Uterus (tissue), 4 donors: ENCODE results near the gene KIRREL3. TPM values are rescaled to one million over a fixed set of nuclear protein-coding genes. Genes with fewer than 3 reads are reported as not detected.

Experiments
- DNase-seq, 2 donors: peaks; one replicate each; pipeline ENCODE4 v3.0.0-alpha.2; 2019 to 2020
- H3K27ac ChIP-seq, 2 donors: fragments of 200-600 bp; sonication (generic); 1 replicate in 1 of 2; 2 replicates in 1 of 2; pipeline ENCODE4 v1.5.1; 2016 to 2018
- H3K27me3 ChIP-seq, 2 donors: fragments of 200-600 bp; sonication (generic); one replicate each; pipeline ENCODE4 v1.5.1; 2018 to 2019; ENCODE audit warnings: control low read depth in 1 of 2
- H3K36me3 ChIP-seq, 2 donors: fragments of 200-600 bp; sonication (generic); one replicate each; pipeline ENCODE4 v1.5.1; 2019; ENCODE audit warnings: control low read depth in 1 of 2
- H3K4me1 ChIP-seq, 2 donors: fragments of 200-600 bp; sonication (generic); one replicate each; pipeline ENCODE4 v1.5.1; 2018 to 2019; ENCODE audit warnings: control low read depth in 1 of 2
- H3K4me3 ChIP-seq, 2 donors: fragments of 200-600 bp; sonication (generic); 1 replicate in 1 of 2; 2 replicates in 1 of 2; pipeline ENCODE4 v1.5.1; 2018 to 2019; ENCODE audit warnings: mild to moderate bottlenecking in 1 of 2
- H3K9me3 ChIP-seq, 2 donors: fragments of 200-600 bp; sonication (generic); one replicate each; pipeline ENCODE4 v1.5.1; 2019; ENCODE audit warnings: control low read depth in 1 of 2
- CTCF ChIP-seq, 4 experiments: fragments of 200-600 bp in 2 of 4; fragments of 450-650 bp in 2 of 4; sonication (generic) in 2 of 4; IDR thresholded peaks; one replicate each; pipeline ENCODE4 v1.5.1; 2016 to 2019; ENCODE audit warnings: antibody characterized with exemption in 4 of 4, mild to moderate bottlenecking in 2 of 4, moderate library complexity in 1 of 4
- POLR2A ChIP-seq, 2 donors: fragments of 450-650 bp; IDR thresholded peaks; one replicate each; pipeline ENCODE4 v1.6.1; 2016; ENCODE audit warnings: antibody characterized with exemption in 2 of 2, mild to moderate bottlenecking in 1 of 2, moderate library complexity in 1 of 2
- intact Hi-C: fragments of 100-400 bp; cut with DNase I; formaldehyde crosslinking; loops from one replicate; pipeline ENCODE4 v1.15.1; 2023; ENCODE audit warnings: low total_unique reads
- total RNA-seq, 4 donors: library from RNA; depleted of rRNA in 3 of 4; stranded (reverse); fragments of >200 nt in 3 of 4; gene quantifications; one replicate each; pipeline versions ENCODE4 v1.1.0 to v1.2.4, GENCODE V29; 2014 to 2023
- donor health status: DM: yes; HTN: yes; CAD: no.

KIRREL3 gene
- total RNA-seq, 4 donors from 2014 or later = 10.0 TPM; not detected in 3

GRCh38 chr11:126422446-126422845 is 578.1 kb downstream of the KIRREL3 start:
- H3K36me3 ChIP-seq = no peaks in the 10 kb centered on the region
- no peaks in the 10 kb centered on the region for H3K4me1 ChIP-seq
- no peak overlapping the region for H3K4me3 ChIP-seq
- H3K27ac ChIP-seq = no peak overlapping the region
- TF ChIP-seq POLR2A (IDR thresholded peaks at IDR 0.05) = no peak
- TF ChIP-seq CTCF (IDR thresholded peaks at IDR 0.05) = no peak
- intact Hi-C loops = no loop called here
- no peaks in the 10 kb centered on the region for H3K9me3 ChIP-seq
- DNase-seq = no peak
- H3K27me3 ChIP-seq = no peaks in the 10 kb centered on the region

- no peak for DNase-seq
- intact Hi-C loops = no loop called here
- H3K27ac ChIP-seq = peak overlapping the region in 1 of 2 donors; percentile 6
Measured at GRCh38 chr11:126421271-126421671, 579.3 kb downstream of the KIRREL3 start.

GRCh38 chr11:126420698-126421256 is 579.8 kb downstream of the KIRREL3 start:
- no peak for TF ChIP-seq POLR2A (IDR thresholded peaks at IDR 0.05)
- TF ChIP-seq CTCF (IDR thresholded peaks at IDR 0.05) = no peak
- intact Hi-C loops = no loop called here
- no peaks in the 10 kb centered on the region for H3K36me3 ChIP-seq
- H3K4me3 ChIP-seq = no peak overlapping the region
- no peak for DNase-seq
- H3K4me1 ChIP-seq = peaks cover 5% of the 10 kb centered on the region in 2 donors
- no peaks in the 10 kb centered on the region for H3K9me3 ChIP-seq
- no peaks in the 10 kb centered on the region for H3K27me3 ChIP-seq
- peak overlapping the region in 1 of 2 donors; percentile 6 for H3K27ac ChIP-seq

More at GRCh38 chr11:126421271-126421671, 579.3 kb downstream of the KIRREL3 start:
- Histone ChIP-seq H3K4me1 (peaks cover 0 to under 1% of the 10 kb centered on the region in 2 donors), H3K9me3 (no peaks in the 10 kb centered on the region), H3K36me3 (no peaks in the 10 kb centered on the region), H3K4me3 (no peak overlapping the region), H3K27me3 (no peaks in the 10 kb centered on the region)
- no peak for TF ChIP-seq POLR2A (IDR thresholded peaks at IDR 0.05)
- no peak for TF ChIP-seq CTCF (IDR thresholded peaks at IDR 0.05)

- Histone ChIP-seq H3K4me3 (no peak overlapping the region), H3K27me3 (no peaks in the 10 kb centered on the region), H3K4me1 (peaks cover 8 to 9% of the 10 kb centered on the region in 2 donors), H3K9me3 (no peaks in the 10 kb centered on the region), H3K27ac (peak overlapping the region; percentile 8 to 62), H3K36me3 (no peaks in the 10 kb centered on the region)
- intact Hi-C loops = loop anchor here (10.0 kb wide), 1 partner anchor 105 kb away; no protein-coding TSS in a partner anchor
- DNase-seq = no peak
- TF ChIP-seq POLR2A (IDR thresholded peaks at IDR 0.05) (no peak), CTCF (IDR thresholded peaks at IDR 0.05) (no peak)
Measured at GRCh38 chr11:126419801-126420697, 580.5 kb downstream of the KIRREL3 start.

- no peak for DNase-seq
- Histone ChIP-seq H3K9me3 (no peaks in the 10 kb centered on the region), H3K4me1 (peaks cover 15 to 17% of the 10 kb centered on the region in 2 donors), H3K36me3 (no peaks in the 10 kb centered on the region), H3K27me3 (no peaks in the 10 kb centered on the region), H3K4me3 (no peak overlapping the region), H3K27ac (no peak overlapping the region)
- TF ChIP-seq CTCF (IDR thresholded peaks at IDR 0.05) (no peak), POLR2A (IDR thresholded peaks at IDR 0.05) (no peak)
- intact Hi-C loops = loop anchor here (10.0 kb wide), 1 partner anchor 104 kb away; no protein-coding TSS in a partner anchor
Measured at GRCh38 chr11:126418887-126419286, 581.7 kb downstream of the KIRREL3 start.
